H1 (cell line): Measurements from ENCODE around the gene GPR17. TPM values are rescaled to one million over a fixed set of nuclear protein-coding genes. Genes with fewer than 3 reads are reported as not detected.

Source experiments
- CTCF ChIA-PET: fragments of 300-600 bp; sonication (Branson Sonifier 250); formaldehyde crosslinking; loops from one replicate; lab custom pipeline; 2021; ENCODE audit not compliant: partially characterized antibody; lab: Charles Lee
- POLR2A ChIA-PET: fragments of 300-600 bp; sonication (Branson Sonifier 250); formaldehyde crosslinking; loops from one replicate; lab custom pipeline; 2021; ENCODE audit warnings: inconsistent platforms; ENCODE audit not compliant: partially characterized antibody; lab: Charles Lee
- DNase-seq, 2 experiments: peaks; one replicate each; pipeline versions ENCODE4 v3.0.0 to v3.0.0-alpha.2; 2010 to 2022; ENCODE audit warnings: low spot score in 2 of 2, low read depth in 1 of 2, mixed read lengths in 1 of 2
- FAIRE-seq: peaks from 2 replicates; lab custom pipeline; 2011; peaks lifted over from hg19 to GRCh38; lab: Jason Lieb, UNC
- H2AFZ ChIP-seq: 2 replicates; pipeline ENCODE4 v1.8.1; 2012; ENCODE audit warnings: low read length, inconsistent platforms
- H2AK5ac ChIP-seq: 2 replicates; pipeline ENCODE4 v1.6.1; 2013; ENCODE audit warnings: low read depth, low read length
- H2BK120ac ChIP-seq: replicated peaks from 2 replicates; pipeline ENCODE3; 2013; ENCODE audit warnings: low read depth, low read length, inconsistent platforms
- H2BK12ac ChIP-seq: 2 replicates; pipeline ENCODE4 v1.6.1; 2013; ENCODE audit warnings: low read depth, low read length
- H2BK15ac ChIP-seq: 2 replicates; pipeline ENCODE4 v1.6.1; 2013; ENCODE audit warnings: low read length
- H2BK20ac ChIP-seq: 2 replicates; pipeline ENCODE4 v1.6.1; 2013; ENCODE audit warnings: low read length
- H2BK5ac ChIP-seq: 2 replicates; pipeline ENCODE4 v1.6.1; 2013; ENCODE audit warnings: low read depth, low read length
- H3K14ac ChIP-seq: 2 replicates; pipeline ENCODE4 v1.6.1; 2013; ENCODE audit warnings: inconsistent platforms; ENCODE audit not compliant: insufficient read length
- H3K18ac ChIP-seq: 2 replicates; pipeline ENCODE4 v1.6.1; 2013; ENCODE audit warnings: low read length; ENCODE audit errors: extremely low read depth
- H3K23ac ChIP-seq: 2 replicates; pipeline ENCODE4 v1.6.1; 2013; ENCODE audit warnings: inconsistent platforms; ENCODE audit not compliant: insufficient read length
- H3K23me2 ChIP-seq: 2 replicates; pipeline ENCODE4 v1.6.1; 2013; ENCODE audit warnings: low read depth, low read length
- H3K27ac ChIP-seq: 2 replicates; pipeline ENCODE4 v1.6.1; 2011; ENCODE audit warnings: low read depth, low read length, inconsistent platforms
- H3K27me3 ChIP-seq, 4 experiments: replicated peaks in 1 of 4; 1 replicate in 1 of 4; 2 replicates in 3 of 4; pipeline versions ENCODE4 v1.6.1 to v1.8.1; 2011 to 2013; ENCODE audit warnings: low read length in 3 of 4, mild to moderate bottlenecking in 3 of 4, inconsistent platforms in 2 of 4, mixed read lengths in 2 of 4, moderate library complexity in 1 of 4; ENCODE audit not compliant: control insufficient read depth in 3 of 4, insufficient read depth in 3 of 4; ENCODE audit errors: extremely low read depth in 1 of 4
- H3K36me3 ChIP-seq, 4 experiments: 2 replicates each; pipeline versions ENCODE4 v1.6.1 to v1.8.1; 2011 to 2013; ENCODE audit warnings: mild to moderate bottlenecking in 4 of 4, low read length in 3 of 4, moderate library complexity in 2 of 4, control low read depth in 1 of 4, inconsistent platforms in 1 of 4; ENCODE audit not compliant: insufficient read depth in 4 of 4, control insufficient read depth in 2 of 4
- H3K4ac ChIP-seq: replicated peaks from 2 replicates; pipeline ENCODE3; 2013; ENCODE audit warnings: low read length, low read depth, mixed read lengths, inconsistent platforms; ENCODE audit not compliant: insufficient read length
- H3K4me1 ChIP-seq, 4 experiments: replicated peaks in 1 of 4; 1 replicate in 1 of 4; 2 replicates in 3 of 4; pipeline versions ENCODE4 v1.6.1 to v1.8.1; 2011 to 2013; ENCODE audit warnings: low read length in 3 of 4, inconsistent platforms in 2 of 4, mixed read lengths in 1 of 4; ENCODE audit not compliant: insufficient read depth in 4 of 4, control insufficient read depth in 3 of 4
- H3K4me2 ChIP-seq, 2 experiments: 2 replicates each; pipeline versions ENCODE4 v1.6.1 to v1.8.1; 2011 to 2013; ENCODE audit warnings: low read depth in 2 of 2, low read length in 2 of 2, control low read depth in 1 of 2, inconsistent platforms in 1 of 2, mild to moderate bottlenecking in 1 of 2; ENCODE audit not compliant: insufficient read depth in 1 of 2
- H3K4me3 ChIP-seq, 4 experiments: fragments of 200-600, 300-600 bp in 1 of 4; sonication (generic), shearing (Covaris generic), sonication (Bioruptor Twin) in 1 of 4; 2 replicates each; pipeline versions ENCODE4 v1.5.1 to v1.8.1; 2011 to 2016; ENCODE audit warnings: low read length in 4 of 4, low read depth in 3 of 4, control low read depth in 2 of 4, inconsistent platforms in 2 of 4, mild to moderate bottlenecking in 2 of 4, mixed read lengths in 1 of 4, moderate library complexity in 1 of 4; ENCODE audit not compliant: insufficient read depth in 2 of 4; ENCODE audit errors: extremely low read depth in 1 of 4
- H3K56ac ChIP-seq: replicated peaks from 2 replicates; pipeline ENCODE3; 2013; ENCODE audit warnings: low read depth, mild to moderate bottlenecking, mixed read lengths, low read length, inconsistent platforms; ENCODE audit not compliant: insufficient read length
- H3K79me1 ChIP-seq: 2 replicates; pipeline ENCODE4 v1.6.1; 2013; ENCODE audit warnings: low read depth, low read length, control low read depth
- H3K79me2 ChIP-seq, 2 experiments: 2 replicates each; pipeline versions ENCODE4 v1.6.1 to v1.8.1; 2012 to 2013; ENCODE audit warnings: low read length in 2 of 2, mild to moderate bottlenecking in 2 of 2, inconsistent platforms in 1 of 2; ENCODE audit not compliant: insufficient read depth in 2 of 2, control insufficient read depth in 1 of 2
- H3K9ac ChIP-seq, 4 experiments: replicated peaks in 1 of 4; 1 replicate in 1 of 4; 2 replicates in 3 of 4; pipeline versions ENCODE4 v1.6.1 to v1.8.1; 2011 to 2013; ENCODE audit warnings: low read depth in 3 of 4, low read length in 3 of 4, control low read depth in 2 of 4, mild to moderate bottlenecking in 2 of 4, moderate library complexity in 2 of 4, inconsistent platforms in 1 of 4; ENCODE audit errors: extremely low read depth in 1 of 4
- H3K9me3 ChIP-seq, 2 experiments: 2 replicates each; pipeline versions ENCODE4 v1.6.1 to v1.8.1; 2012 to 2013; ENCODE audit warnings: mild to moderate bottlenecking in 2 of 2, moderate library complexity in 2 of 2, control low read depth in 1 of 2, inconsistent platforms in 1 of 2, low read depth in 1 of 2, low read length in 1 of 2, mixed read lengths in 1 of 2; ENCODE audit not compliant: insufficient read depth in 2 of 2
- H4K20me1 ChIP-seq, 2 experiments: replicated peaks in 1 of 2; 2 replicates each; pipeline versions ENCODE3 to v1.8.1; 2011 to 2013; ENCODE audit warnings: inconsistent platforms in 2 of 2, low read length in 2 of 2, mild to moderate bottlenecking in 1 of 2; ENCODE audit not compliant: insufficient read depth in 2 of 2, control insufficient read depth in 1 of 2
- H4K5ac ChIP-seq: 2 replicates; pipeline ENCODE4 v1.6.1; 2013; ENCODE audit warnings: low read length, low read depth, mixed read lengths, inconsistent platforms; ENCODE audit not compliant: insufficient read length
- H4K8ac ChIP-seq: 2 replicates; pipeline ENCODE4 v1.8.0; 2013; ENCODE audit warnings: mild to moderate bottlenecking, moderate library complexity, low read length, inconsistent platforms; ENCODE audit not compliant: insufficient read depth; ENCODE audit errors: extremely low read depth
- H4K91ac ChIP-seq: replicated peaks from 2 replicates; pipeline ENCODE3; 2013; ENCODE audit warnings: low read length, mixed read lengths, inconsistent platforms; ENCODE audit not compliant: insufficient read length
- ASH2L ChIP-seq: fragments of 200-600, 300-600 bp; sonication (generic); IDR thresholded peaks from one replicate; pipeline ENCODE4 v1.7.1; 2017; ENCODE audit warnings: low read length
- ATF2 ChIP-seq: IDR thresholded peaks from 2 replicates; pipeline ENCODE4 v1.6.1; 2012; ENCODE audit warnings: low read length, inconsistent platforms
- CTCF ChIP-seq, 3 experiments: IDR thresholded peaks; 1 replicate in 2 of 3; 2 replicates in 1 of 3; pipeline versions ENCODE4 v1.5.1 to v1.6.1; 2011; ENCODE audit warnings: low read length in 3 of 3, mild to moderate bottlenecking in 3 of 3, inconsistent platforms in 2 of 3, low read depth in 1 of 3, moderate library complexity in 1 of 3; ENCODE audit not compliant: insufficient read depth in 1 of 3; ENCODE audit errors: control extremely low read depth in 1 of 3
- NANOG ChIP-seq: IDR thresholded peaks from 2 replicates; pipeline ENCODE4 v1.6.1; 2011; ENCODE audit warnings: low read length, low read depth, mild to moderate bottlenecking, inconsistent platforms; ENCODE audit not compliant: insufficient read depth, poor library complexity, severe bottlenecking
- POLR2A ChIP-seq, 2 experiments: IDR thresholded peaks; 1 replicate in 1 of 2; 2 replicates in 1 of 2; pipeline ENCODE4 v1.6.1; 2011; ENCODE audit warnings: low read depth in 2 of 2, low read length in 2 of 2, mild to moderate bottlenecking in 2 of 2; ENCODE audit errors: control extremely low read depth in 1 of 2
- POU5F1 ChIP-seq: IDR thresholded peaks from 2 replicates; pipeline ENCODE4 v1.6.1; 2011; ENCODE audit warnings: low read depth, mild to moderate bottlenecking, low read length, moderate library complexity
- SAP30 ChIP-seq: fragments of 300-600 bp; sonication (generic); IDR thresholded peaks from 2 replicates; pipeline ENCODE4 v1.7.1; 2012; ENCODE audit warnings: low read length, moderate library complexity, mild to moderate bottlenecking, inconsistent platforms; ENCODE audit not compliant: insufficient read depth, insufficient replicate concordance
- SIN3A ChIP-seq, 2 experiments: IDR thresholded peaks in 1 of 2; conservative IDR thresholded peaks in 1 of 2; 2 replicates each; pipeline ENCODE4 v1.6.1; 2011 to 2012; ENCODE audit warnings: low read length in 2 of 2, improper control_type of control experiment in 1 of 2, low read depth in 1 of 2, mild to moderate bottlenecking in 1 of 2
- SIX5 ChIP-seq: IDR thresholded peaks from 2 replicates; pipeline ENCODE4 v1.6.1; 2011; ENCODE audit warnings: mild to moderate bottlenecking, low read depth, low read length
- ZNF274 ChIP-seq: IDR thresholded peaks from 2 replicates; pipeline ENCODE4 v1.7.0; 2012; ENCODE audit warnings: low read length, borderline replicate concordance; ENCODE audit errors: extremely low read depth
- WGBS, 2 experiments: shearing (Covaris generic) in 1 of 2; methylation state at CpG; one replicate each; pipeline versions ENCODE4 v1.1.6 to v1.1.7; 2013 to 2015; ENCODE audit warnings: low lambda C conversion rate in 2 of 2, mixed read lengths in 2 of 2, inconsistent platforms in 1 of 2, low coverage in 1 of 2, missing lambda C conversion rate in 1 of 2; ENCODE audit not compliant: insufficient replicate concordance in 2 of 2, insufficient coverage in 1 of 2, insufficient read length in 1 of 2; ENCODE audit errors: extremely low coverage in 1 of 2, missing lambda C conversion rate in 1 of 2; 5-methylcytosine and 5-hydroxymethylcytosine counted together
- polyA plus RNA-seq, 7 experiments: library from polyadenylated mRNA; depleted of rRNA in 3 of 7; stranded (reverse) in 5 of 7; unstranded in 2 of 7; fragments of >200 nt in 5 of 7; fragments of 200-250 nt in 2 of 7; gene quantifications; 1 replicate in 5 of 7; 2 replicates in 1 of 7; 4 replicates in 1 of 7; pipeline versions ENCODE4 v1.2.1 to v1.2.3, GENCODE V29; 2011 to 2013; ENCODE audit warnings: missing spikeins in 2 of 7, mixed read lengths in 2 of 7
- total RNA-seq: library from RNA; stranded (reverse); fragmentation: NEBNext Ultra II Directional; extraction: Animal tissue kit (Norgen Biotek cat#: 25700); gene quantifications from 2 replicates; pipeline ENCODE4 v1.2.1, GENCODE V29; 2021

Gene GPR17
- total and polyA plus RNA-seq, 2 of the 8 experiments (the other 6 are each of a cell fraction or from before 2014, with no cell fraction given): 0.03 TPM; not detected in 1

- no peaks in the 10 kb centered on the region for H3K23me2 ChIP-seq
- H3K9me3 ChIP-seq: no peaks in the 10 kb centered on the region
- no peak overlapping the region for H2BK15ac ChIP-seq
- no peak overlapping the region for H2BK12ac ChIP-seq
- no peak overlapping the region for H3K4ac ChIP-seq
- CTCF ChIA-PET: interaction anchor here (0.6 to 2.0 kb wide), 3 partner anchors 52 to 76 kb away, joined by 3 to 4 read pairs (median 4); no protein-coding TSS in a partner anchor
- no peak overlapping the region for H4K8ac ChIP-seq
- no peak overlapping the region for H3K56ac ChIP-seq
- H3K4me1 ChIP-seq: no peaks in the 10 kb centered on the region
- POLR2A ChIA-PET: no interaction called here
- no peaks in the 10 kb centered on the region for H4K20me1 ChIP-seq
- 87% methylated on average over 4 of the region's 4 CpGs; no CpG with 5 or more reads in 1 of the 2 experiments for WGBS, 2 experiments
- H3K4me2 ChIP-seq: no peak overlapping the region
- H2AFZ ChIP-seq: no peak overlapping the region
- DNase-seq: no peak
- H4K5ac ChIP-seq: no peak overlapping the region
- H2AK5ac ChIP-seq: no peak overlapping the region
- no peak for FAIRE-seq
- no peak overlapping the region for H3K14ac ChIP-seq
- no peak overlapping the region for H2BK5ac ChIP-seq
- no peak overlapping the region for H2BK20ac ChIP-seq
- no peak overlapping the region for H3K23ac ChIP-seq
- H3K18ac ChIP-seq: no peak overlapping the region
- H3K79me2 ChIP-seq: no peaks in the 10 kb centered on the region
- no peak overlapping the region for H3K4me3 ChIP-seq
- H4K91ac ChIP-seq: no peak overlapping the region
- H3K27ac ChIP-seq: no peak overlapping the region
- H3K79me1 ChIP-seq: no peaks in the 10 kb centered on the region
- no peaks in the 10 kb centered on the region for H3K36me3 ChIP-seq
- H3K27me3 ChIP-seq: peaks cover 0 to 2% (median 0%) of the 10 kb centered on the region in 4 experiments; a peak in 1 of 7 replicates
- H2BK120ac ChIP-seq: no peak overlapping the region
- no peak overlapping the region for H3K9ac ChIP-seq
- TF ChIP-seq SIX5 (no peak), POLR2A (IDR thresholded peaks at IDR 0.05; ENCODE audit: control extremely low read depth in 1 of 2, low read depth in 2 of 2, low read length in 2 of 2) (no peak), NANOG (no peak), CTCF (IDR thresholded peaks at IDR 0.05; ENCODE audit: control extremely low read depth in 1 of 3, insufficient read depth in 1 of 3, low read depth in 1 of 3, low read length in 3 of 3) (no peak), ZNF274 (no peak), SAP30 (no peak), ASH2L (no peak), SIN3A (conservative IDR thresholded peaks at IDR 0.05 in 1 of 2, IDR thresholded peaks at IDR 0.05 in 1 of 2; ENCODE audit: low read depth in 1 of 2, low read length in 2 of 2) (no peak), ATF2 (no peak), POU5F1 (no peak)
Measured at GRCh38 chr2:127597984-127598380, 48.0 kb upstream of the GPR17 start.
